Sigmoid colon (tissue), 7 donors: Measurements from ENCODE around the gene OR10K2. TPM values are rescaled to one million over a fixed set of nuclear protein-coding genes. Genes with fewer than 3 reads are reported as not detected.

Source experiments
- DNase-seq: peaks from one replicate; pipeline ENCODE4 v3.0.0-alpha.2; 2019
- H3K27ac ChIP-seq, 4 donors: fragments of 200-600 bp; sonication (generic); one replicate each; pipeline ENCODE4 v1.5.1; 2016 to 2019; ENCODE audit warnings: mild to moderate bottlenecking in 1 of 4
- H3K27me3 ChIP-seq, 3 donors: fragments of 200-600 bp; sonication (generic); one replicate each; pipeline ENCODE4 v1.5.1; 2019; ENCODE audit warnings: mild to moderate bottlenecking in 1 of 3
- H3K36me3 ChIP-seq, 4 donors: fragments of 200-600 bp; sonication (generic); one replicate each; pipeline ENCODE4 v1.5.1; 2016 to 2019
- H3K4me1 ChIP-seq, 4 donors: fragments of 200-600 bp; sonication (generic); one replicate each; pipeline ENCODE4 v1.5.1; 2017 to 2019
- H3K4me3 ChIP-seq, 4 donors: fragments of 200-600 bp; sonication (generic); one replicate each; pipeline ENCODE4 v1.5.1; 2017 to 2019; ENCODE audit warnings: mild to moderate bottlenecking in 2 of 4, moderate library complexity in 1 of 4
- H3K9me3 ChIP-seq, 4 donors: fragments of 200-600 bp in 3 of 4; sonication (generic) in 3 of 4; one replicate each; pipeline versions ENCODE4 v1.5.1 to v1.6.1; 2013 to 2019
- CTCF ChIP-seq, 4 experiments: fragments of 450-650 bp in 3 of 4; fragments of 200-600 bp in 1 of 4; IDR thresholded peaks; one replicate each; pipeline ENCODE4 v1.5.1; 2016 to 2019; ENCODE audit warnings: antibody characterized with exemption in 4 of 4, mild to moderate bottlenecking in 3 of 4, moderate library complexity in 2 of 4
- EP300 ChIP-seq, 4 donors: sonication (generic); formaldehyde crosslinking; IDR thresholded peaks; one replicate each; pipeline ENCODE4 v1.6.1; 2017; ENCODE audit warnings: antibody characterized with exemption in 4 of 4
- POLR2A ChIP-seq, 2 donors: fragments of 450-650 bp; IDR thresholded peaks; one replicate each; pipeline ENCODE4 v1.6.1; 2016; ENCODE audit warnings: antibody characterized with exemption in 2 of 2, mild to moderate bottlenecking in 2 of 2, moderate library complexity in 2 of 2
- POLR2AphosphoS5 ChIP-seq, 4 donors: sonication (generic); formaldehyde crosslinking; IDR thresholded peaks; one replicate each; pipeline ENCODE4 v1.6.1; 2017; ENCODE audit warnings: antibody characterized with exemption in 4 of 4
- WGBS, 2 donors: extraction: QIAGEN DNeasy Blood & Tissue Kit; methylation state at CpG; one replicate each; pipeline ENCODE4 v1.1.7; 2013; 5-methylcytosine and 5-hydroxymethylcytosine counted together
- intact Hi-C: fragments of 100-400 bp; cut with DNase I; formaldehyde crosslinking; loops from one replicate; pipeline ENCODE4 v1.15.1; 2023
- polyA plus RNA-seq, 3 donors: library from polyadenylated mRNA; stranded (reverse); fragments of 200-250 nt; gene quantifications; one replicate each; pipeline ENCODE4 v1.2.3, GENCODE V29; 2013
- total RNA-seq, 4 donors: library from RNA; depleted of rRNA; stranded (reverse); fragments of >200 nt; gene quantifications; one replicate each; pipeline ENCODE4 v1.1.0, GENCODE V29; 2016
- donor health status: healthy with polysubstance abuse.
- donor health status: Bipolar disorder and iron deficiency.
- donor health status: healthy.

OR10K2 gene
- total and polyA plus RNA-seq, 7 donors, result not detected

DNA sequence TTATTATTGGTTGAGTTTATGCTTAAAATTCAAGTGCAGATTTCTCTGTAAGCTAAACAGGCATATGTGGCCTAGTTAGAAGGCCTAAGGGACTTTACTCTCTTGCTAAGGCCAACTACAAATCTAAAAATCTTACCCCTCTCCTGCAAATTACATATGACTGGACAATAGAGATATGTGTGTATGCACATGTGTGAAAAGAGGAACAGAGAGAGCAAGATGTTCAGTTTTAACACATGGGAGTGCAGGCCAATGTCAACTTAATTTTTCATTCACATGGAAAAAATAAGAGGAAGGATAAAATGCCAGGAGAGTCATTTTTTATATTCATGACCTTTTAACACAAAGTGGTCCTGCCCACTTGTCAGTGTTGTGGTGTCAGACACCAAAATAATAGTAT is 8.5 kb downstream of the OR10K2 start:
- H3K27me3 ChIP-seq, result no peaks in the 10 kb centered on the region
- H3K4me3 ChIP-seq, result no peak overlapping the region
- no peaks in the 10 kb centered on the region for H3K4me1 ChIP-seq
- H3K27ac ChIP-seq, result no peak overlapping the region
- TF ChIP-seq EP300 (IDR thresholded peaks at IDR 0.05) (no peak), POLR2A (IDR thresholded peaks at IDR 0.05) (no peak), CTCF (IDR thresholded peaks at IDR 0.05) (no peak), POLR2AphosphoS5 (IDR thresholded peaks at IDR 0.05) (no peak)
- no peaks in the 10 kb centered on the region for H3K36me3 ChIP-seq
- intact Hi-C loops, result no loop called here
- no peaks in the 10 kb centered on the region for H3K9me3 ChIP-seq
- no peak for DNase-seq

- no peak overlapping the region for H3K27ac ChIP-seq
- no peaks in the 10 kb centered on the region for H3K36me3 ChIP-seq
- no peak overlapping the region for H3K4me3 ChIP-seq
- DNase-seq, result no peak
- TF ChIP-seq EP300 (IDR thresholded peaks at IDR 0.05), result no peak
- TF ChIP-seq CTCF (IDR thresholded peaks at IDR 0.05), result no peak
- TF ChIP-seq POLR2AphosphoS5 (IDR thresholded peaks at IDR 0.05), result no peak
- no peak for TF ChIP-seq POLR2A (IDR thresholded peaks at IDR 0.05)
- intact Hi-C loops, result no loop called here
- H3K4me1 ChIP-seq, result peaks cover 0 to 3% (median 0%) of the 10 kb centered on the region in 4 donors
- H3K27me3 ChIP-seq, result no peaks in the 10 kb centered on the region
- WGBS, 2 donors, result 87 to 92% methylated on average over 4 of the region's 4 CpGs
- H3K9me3 ChIP-seq, result no peaks in the 10 kb centered on the region
Observed at GRCh38 chr1:158414651-158415345, 11.2 kb downstream of the OR10K2 start.

GRCh38 chr1:158407092-158407491 is 18.9 kb downstream of the OR10K2 start:
- no peak overlapping the region for H3K4me3 ChIP-seq
- H3K4me1 ChIP-seq, result peaks cover 0 to 3% (median 0%) of the 10 kb centered on the region in 4 donors
- no peaks in the 10 kb centered on the region for H3K27me3 ChIP-seq
- TF ChIP-seq CTCF (IDR thresholded peaks at IDR 0.05) (no peak), POLR2AphosphoS5 (IDR thresholded peaks at IDR 0.05) (no peak), POLR2A (IDR thresholded peaks at IDR 0.05) (no peak), EP300 (IDR thresholded peaks at IDR 0.05) (no peak)
- H3K36me3 ChIP-seq, result no peaks in the 10 kb centered on the region
- DNase-seq, result no peak
- no peak overlapping the region for H3K27ac ChIP-seq
- intact Hi-C loops, result no loop called here
- WGBS, 2 donors, result 65 to 88% methylated on average over 5 of the region's 5 CpGs
- no peaks in the 10 kb centered on the region for H3K9me3 ChIP-seq

- no peaks in the 10 kb centered on the region for H3K36me3 ChIP-seq
- 70 to 75% methylated on average over 3 of the region's 3 CpGs for WGBS, 2 donors
- H3K27ac ChIP-seq, result no peak overlapping the region
- no peaks in the 10 kb centered on the region for H3K4me1 ChIP-seq
- H3K4me3 ChIP-seq, result no peak overlapping the region
- intact Hi-C loops, result no loop called here
- no peaks in the 10 kb centered on the region for H3K9me3 ChIP-seq
- no peak for DNase-seq
- H3K27me3 ChIP-seq, result no peaks in the 10 kb centered on the region
- TF ChIP-seq CTCF (IDR thresholded peaks at IDR 0.05), result no peak
- TF ChIP-seq POLR2AphosphoS5 (IDR thresholded peaks at IDR 0.05), result no peak
- TF ChIP-seq EP300 (IDR thresholded peaks at IDR 0.05), result no peak
- no peak for TF ChIP-seq POLR2A (IDR thresholded peaks at IDR 0.05)
Observed at GRCh38 chr1:158400871-158401270, 25.2 kb downstream of the OR10K2 start.
